Loucy (cell line): ENCODE data around the gene SH3RF3.

Experiments used
- H2AFZ ChIP-seq: fragments of 200-600 bp; sonication (generic); 2 replicates; pipeline ENCODE4 v1.6.0; 2016; ENCODE audit warnings: antibody characterized with exemption, mild to moderate bottlenecking, low read length, moderate library complexity
- H3F3A ChIP-seq: fragments of 200-600 bp; 2 replicates; pipeline ENCODE4 v1.6.0; 2016; ENCODE audit warnings: antibody characterized with exemption, low read depth, mild to moderate bottlenecking
- H3K27me3 ChIP-seq: fragments of 200-600 bp; sonication (generic); 2 replicates; pipeline ENCODE4 v1.6.1; 2014; ENCODE audit warnings: low read length, mild to moderate bottlenecking; ENCODE audit not compliant: insufficient read depth, poor library complexity, severe bottlenecking
- H3K36me3 ChIP-seq: fragments of 200-600 bp; sonication (generic); 2 replicates; pipeline ENCODE4 v1.6.1; 2016; ENCODE audit warnings: low read length; ENCODE audit not compliant: insufficient read depth
- H3K4me1 ChIP-seq: fragments of 200-600 bp; sonication (generic); 2 replicates; pipeline ENCODE4 v1.5.1; 2014; ENCODE audit warnings: low read length, mild to moderate bottlenecking; ENCODE audit not compliant: insufficient read depth, poor library complexity, severe bottlenecking
- H3K4me2 ChIP-seq: fragments of 200-600 bp; sonication (generic); 2 replicates; pipeline ENCODE4 v1.6.0; 2014; ENCODE audit warnings: antibody characterized with exemption, low read length, low read depth, mild to moderate bottlenecking; ENCODE audit not compliant: poor library complexity, severe bottlenecking
- H3K4me3 ChIP-seq: fragments of 200-600 bp; sonication (generic); 2 replicates; pipeline ENCODE4 v1.5.1; 2014; ENCODE audit warnings: low read length, mild to moderate bottlenecking, mixed read lengths; ENCODE audit not compliant: poor library complexity, severe bottlenecking
- H3K79me2 ChIP-seq: fragments of 200-600 bp; sonication (generic); 2 replicates; pipeline ENCODE4 v1.6.1; 2014; ENCODE audit warnings: low read length; ENCODE audit not compliant: insufficient read depth
- H3K9ac ChIP-seq: fragments of 200-600 bp; sonication (generic); 2 replicates; pipeline ENCODE4 v1.6.0; 2014; ENCODE audit warnings: mild to moderate bottlenecking, low read depth, low read length, moderate library complexity; ENCODE audit not compliant: poor library complexity, severe bottlenecking
- H3K9me2 ChIP-seq: fragments of 200-600 bp; sonication (generic); replicated peaks from 2 replicates; pipeline ENCODE4 v1.6.1; 2016; ENCODE audit warnings: low read depth, low read length, mixed read lengths
- H3K9me3 ChIP-seq: fragments of 200-600 bp; sonication (generic); 2 replicates; pipeline ENCODE4 v1.6.1; 2014; ENCODE audit warnings: mild to moderate bottlenecking, antibody characterized with exemption, low read length, low read depth; ENCODE audit not compliant: insufficient read depth
- H4K20me1 ChIP-seq: fragments of 200-600 bp; sonication (generic); 2 replicates; pipeline ENCODE4 v1.6.0; 2014; ENCODE audit warnings: antibody characterized with exemption, low read length, mild to moderate bottlenecking; ENCODE audit not compliant: insufficient read depth, poor library complexity, severe bottlenecking
- EZH2phosphoT487 ChIP-seq: fragments of 200-600 bp; IDR thresholded peaks from 2 replicates; pipeline ENCODE4 v1.6.1; 2018; ENCODE audit warnings: antibody characterized with exemption, mild to moderate bottlenecking, moderate library complexity, borderline replicate concordance
- TF ChIP-seq, protein P1 (sequence below): fragments of 200-600 bp; sonication (generic); conservative IDR thresholded peaks from 2 replicates; pipeline ENCODE4 v1.5.1; 2014; ENCODE audit warnings: mild to moderate bottlenecking, antibody characterized with exemption, low read length

Gene SH3RF3

DNA sequence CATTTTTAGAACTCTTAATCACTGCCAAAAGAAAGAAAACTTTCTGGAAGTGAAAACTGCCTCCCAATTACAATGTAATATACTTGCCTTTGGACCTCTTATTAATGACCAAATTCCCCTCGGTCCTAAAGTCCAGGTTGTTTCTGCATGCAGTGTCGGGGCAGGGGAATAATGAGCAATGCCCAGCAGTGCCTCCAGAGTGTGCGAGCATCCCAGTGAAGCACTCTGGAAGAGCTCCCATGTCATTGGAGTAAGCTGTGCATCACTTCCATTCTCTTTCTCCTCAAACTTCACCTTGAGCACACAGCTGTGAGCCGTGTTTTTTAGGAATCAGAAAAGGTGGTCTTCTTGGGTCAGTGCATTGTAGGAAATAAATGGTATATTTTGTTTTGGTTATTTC lies 107.1 kb downstream of the SH3RF3 start:
- no peak overlapping the region for H2AFZ ChIP-seq
- TF ChIP-seq EZH2phosphoT487 = no peak
- TF ChIP-seq, protein P1, sequence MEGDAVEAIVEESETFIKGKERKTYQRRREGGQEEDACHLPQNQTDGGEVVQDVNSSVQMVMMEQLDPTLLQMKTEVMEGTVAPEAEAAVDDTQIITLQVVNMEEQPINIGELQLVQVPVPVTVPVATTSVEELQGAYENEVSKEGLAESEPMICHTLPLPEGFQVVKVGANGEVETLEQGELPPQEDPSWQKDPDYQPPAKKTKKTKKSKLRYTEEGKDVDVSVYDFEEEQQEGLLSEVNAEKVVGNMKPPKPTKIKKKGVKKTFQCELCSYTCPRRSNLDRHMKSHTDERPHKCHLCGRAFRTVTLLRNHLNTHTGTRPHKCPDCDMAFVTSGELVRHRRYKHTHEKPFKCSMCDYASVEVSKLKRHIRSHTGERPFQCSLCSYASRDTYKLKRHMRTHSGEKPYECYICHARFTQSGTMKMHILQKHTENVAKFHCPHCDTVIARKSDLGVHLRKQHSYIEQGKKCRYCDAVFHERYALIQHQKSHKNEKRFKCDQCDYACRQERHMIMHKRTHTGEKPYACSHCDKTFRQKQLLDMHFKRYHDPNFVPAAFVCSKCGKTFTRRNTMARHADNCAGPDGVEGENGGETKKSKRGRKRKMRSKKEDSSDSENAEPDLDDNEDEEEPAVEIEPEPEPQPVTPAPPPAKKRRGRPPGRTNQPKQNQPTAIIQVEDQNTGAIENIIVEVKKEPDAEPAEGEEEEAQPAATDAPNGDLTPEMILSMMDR = no peak
- H3K9me2 ChIP-seq = no peaks in the 10 kb centered on the region
- H3K79me2 ChIP-seq = peaks cover 76% of the 10 kb centered on the region
- H3K4me3 ChIP-seq = peak overlapping the region; percentile 65
- no peaks in the 10 kb centered on the region for H3K9me3 ChIP-seq
- H3F3A ChIP-seq = peaks cover 14% of the 10 kb centered on the region; the same call in 1 of the 2 replicates
- no peaks in the 10 kb centered on the region for H3K36me3 ChIP-seq
- H3K4me1 ChIP-seq = peaks cover 88% of the 10 kb centered on the region
- H3K27me3 ChIP-seq = no peaks in the 10 kb centered on the region
- H4K20me1 ChIP-seq = no peaks in the 10 kb centered on the region
- peak overlapping the region; percentile 76 for H3K9ac ChIP-seq
- peak overlapping the region; percentile 81 for H3K4me2 ChIP-seq

DNA sequence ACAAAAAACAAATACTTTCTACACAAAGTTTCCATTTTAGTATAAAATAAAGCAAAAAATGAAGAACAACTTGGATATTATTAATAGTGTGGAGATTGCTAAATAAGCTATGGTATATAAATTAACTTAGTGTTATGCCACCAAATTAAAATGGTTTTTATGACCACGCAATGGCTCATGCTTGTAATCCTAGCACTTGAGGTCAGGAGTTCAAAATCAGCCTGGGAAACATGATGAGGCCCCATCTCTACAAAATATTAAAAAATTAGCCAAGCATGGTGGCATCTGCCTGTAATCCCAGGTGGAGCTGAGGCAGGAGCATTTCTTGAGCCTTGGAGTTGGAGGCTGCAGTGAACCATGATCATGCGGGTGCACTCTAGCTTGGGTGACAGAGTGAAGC lies 108.8 kb downstream of the SH3RF3 start:
- Histone ChIP-seq H3K9me2 (no peaks in the 10 kb centered on the region), H3K36me3 (no peaks in the 10 kb centered on the region), H3K9ac (peak overlapping the region; percentile 76), H3K4me3 (peak overlapping the region; percentile 65), H3K4me1 (peaks cover 87% of the 10 kb centered on the region), H3K9me3 (no peaks in the 10 kb centered on the region), H4K20me1 (no peaks in the 10 kb centered on the region), H3K27me3 (no peaks in the 10 kb centered on the region), H3K79me2 (peaks cover 78% of the 10 kb centered on the region), H3F3A (peaks cover 14% of the 10 kb centered on the region; the same call in 1 of the 2 replicates), H3K4me2 (peak overlapping the region; percentile 81), H2AFZ (no peak overlapping the region)
- TF ChIP-seq, protein P1 = no peak
- TF ChIP-seq EZH2phosphoT487 = no peak

DNA sequence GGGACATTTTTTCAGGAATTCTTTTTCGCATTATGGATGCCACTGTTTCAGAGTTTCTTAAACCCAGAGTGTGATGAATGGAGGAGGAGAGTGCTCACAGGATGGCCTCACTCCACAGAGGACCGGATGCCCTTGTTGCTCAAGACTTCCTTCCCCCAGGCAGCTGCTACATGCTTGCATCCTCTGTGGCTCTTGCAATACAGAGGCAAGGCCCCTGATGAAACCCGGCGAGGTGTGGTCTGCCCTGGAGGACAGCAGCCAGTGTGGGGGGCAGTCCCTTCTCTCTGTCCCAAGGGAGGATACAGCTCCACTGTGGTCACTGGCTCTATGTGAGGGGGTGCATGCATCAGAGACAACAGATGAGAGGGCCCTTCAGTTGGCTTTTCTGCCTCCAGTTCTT lies 109.6 kb downstream of the SH3RF3 start:
- H3K36me3 ChIP-seq = no peaks in the 10 kb centered on the region
- H3K27me3 ChIP-seq = no peaks in the 10 kb centered on the region
- H3K4me3 ChIP-seq = peak overlapping the region; percentile 65
- no peaks in the 10 kb centered on the region for H4K20me1 ChIP-seq
- H3K9ac ChIP-seq = peak overlapping the region; percentile 87
- H3K4me2 ChIP-seq = peak overlapping the region; percentile 81
- H3F3A ChIP-seq = peaks cover 14% of the 10 kb centered on the region; the same call in 1 of the 2 replicates
- H3K9me2 ChIP-seq = no peaks in the 10 kb centered on the region
- TF ChIP-seq, protein P1 = no peak
- TF ChIP-seq EZH2phosphoT487 = no peak
- no peaks in the 10 kb centered on the region for H3K9me3 ChIP-seq
- H2AFZ ChIP-seq = no peak overlapping the region
- H3K4me1 ChIP-seq = peaks cover 88% of the 10 kb centered on the region
- H3K79me2 ChIP-seq = peaks cover 76% of the 10 kb centered on the region
